ENCODE results near the gene TEX13B.

The TEX13B gene

GRCh38 chrX:107935664-107936433, 46.3 kb downstream of the TEX13B start:
- Histone ChIP-seq H3K27me3 (replicated peaks; ENCODE audit: control insufficient read depth, insufficient read depth, low read length) (peaks cover 11% of the 10 kb centered on the region), H3K9me3 (ENCODE audit: control insufficient read depth, low read length) (peaks cover 4% of the 10 kb centered on the region), H3K9ac (ENCODE audit: low read length) (no peak overlapping the region), H3K4me3 (ENCODE audit: low read length) (peak overlapping the region; percentile 60), H3K36me3 (ENCODE audit: control insufficient read depth, insufficient read depth, low read length, severe bottlenecking) (no peaks in the 10 kb centered on the region), H3K4me1 (ENCODE audit: control insufficient read depth, insufficient read depth, low read length) (no peaks in the 10 kb centered on the region)
- peak; percentile 26 for DNase-seq (ENCODE audit: low read depth)

GRCh38 chrX:107935200-107935599, 47.0 kb downstream of the TEX13B start:
- H3K4me3 ChIP-seq (ENCODE audit: low read length): no peak overlapping the region
- H3K27me3 ChIP-seq (replicated peaks; ENCODE audit: control insufficient read depth, insufficient read depth, low read length): peaks cover 11% of the 10 kb centered on the region
- DNase-seq (ENCODE audit: low read depth): peak; percentile 12
- H3K9me3 ChIP-seq (ENCODE audit: control insufficient read depth, low read length): peaks cover 4% of the 10 kb centered on the region
- H3K9ac ChIP-seq (ENCODE audit: low read length): no peak overlapping the region
- H3K4me1 ChIP-seq (ENCODE audit: control insufficient read depth, insufficient read depth, low read length): no peaks in the 10 kb centered on the region
- no peaks in the 10 kb centered on the region for H3K36me3 ChIP-seq (ENCODE audit: control insufficient read depth, insufficient read depth, low read length, severe bottlenecking)

GRCh38 chrX:107934262-107934661, 47.9 kb downstream of the TEX13B start:
- H3K36me3 ChIP-seq (ENCODE audit: control insufficient read depth, insufficient read depth, low read length, severe bottlenecking): no peaks in the 10 kb centered on the region
- H3K4me3 ChIP-seq (ENCODE audit: low read length): no peak overlapping the region
- H3K27me3 ChIP-seq (replicated peaks; ENCODE audit: control insufficient read depth, insufficient read depth, low read length): peaks cover 9% of the 10 kb centered on the region
- no peaks in the 10 kb centered on the region for H3K4me1 ChIP-seq (ENCODE audit: control insufficient read depth, insufficient read depth, low read length)
- DNase-seq (ENCODE audit: low read depth): no peak
- peaks cover 4% of the 10 kb centered on the region for H3K9me3 ChIP-seq (ENCODE audit: control insufficient read depth, low read length)
- H3K9ac ChIP-seq (ENCODE audit: low read length): no peak overlapping the region
